HG03457 (cell line): ENCODE results near the gene PCDH9.

Experiments used
- ATAC-seq: cut with Tn5 transposase; IDR thresholded peaks from one replicate; pipeline ENCODE4 v1.9.1; 2021; ENCODE audit warnings: moderate number of reproducible peaks; ENCODE audit not compliant: unreplicated experiment

Gene PCDH9

GRCh38 chr13:67048084-67048820 is 181.9 kb downstream of the PCDH9 start:
- ATAC-seq: peak; percentile 94

- no peak for ATAC-seq
Measured at GRCh38 chr13:67045357-67045756, 184.8 kb downstream of the PCDH9 start.

DNA sequence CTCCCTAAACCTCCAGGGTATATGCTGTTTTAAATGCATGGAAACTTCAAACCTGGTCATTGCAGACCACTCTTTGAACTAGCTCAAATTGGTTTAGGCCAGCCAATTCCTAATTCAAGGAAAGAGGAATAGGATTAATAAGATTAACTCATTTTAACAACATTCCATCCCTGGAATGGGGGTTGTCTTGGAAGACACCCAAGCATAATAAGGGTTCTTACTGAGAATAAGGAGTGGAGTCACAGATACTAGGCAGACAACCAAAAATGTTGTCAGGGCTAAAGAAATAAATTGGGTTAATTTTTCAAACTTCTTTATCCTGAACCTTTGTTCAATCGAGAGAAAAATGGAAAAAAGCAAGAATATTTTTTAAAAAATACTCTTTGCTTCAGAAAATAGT is 186.2 kb downstream of the PCDH9 start:
- no peak for ATAC-seq

GRCh38 chr13:67042556-67042955 is 187.6 kb downstream of the PCDH9 start:
- ATAC-seq: no peak

- ATAC-seq: no peak
Measured at GRCh38 chr13:67036699-67037457, 193.3 kb downstream of the PCDH9 start.

- no peak for ATAC-seq
Measured at GRCh38 chr13:67033170-67033569, 197.0 kb downstream of the PCDH9 start.

DNA sequence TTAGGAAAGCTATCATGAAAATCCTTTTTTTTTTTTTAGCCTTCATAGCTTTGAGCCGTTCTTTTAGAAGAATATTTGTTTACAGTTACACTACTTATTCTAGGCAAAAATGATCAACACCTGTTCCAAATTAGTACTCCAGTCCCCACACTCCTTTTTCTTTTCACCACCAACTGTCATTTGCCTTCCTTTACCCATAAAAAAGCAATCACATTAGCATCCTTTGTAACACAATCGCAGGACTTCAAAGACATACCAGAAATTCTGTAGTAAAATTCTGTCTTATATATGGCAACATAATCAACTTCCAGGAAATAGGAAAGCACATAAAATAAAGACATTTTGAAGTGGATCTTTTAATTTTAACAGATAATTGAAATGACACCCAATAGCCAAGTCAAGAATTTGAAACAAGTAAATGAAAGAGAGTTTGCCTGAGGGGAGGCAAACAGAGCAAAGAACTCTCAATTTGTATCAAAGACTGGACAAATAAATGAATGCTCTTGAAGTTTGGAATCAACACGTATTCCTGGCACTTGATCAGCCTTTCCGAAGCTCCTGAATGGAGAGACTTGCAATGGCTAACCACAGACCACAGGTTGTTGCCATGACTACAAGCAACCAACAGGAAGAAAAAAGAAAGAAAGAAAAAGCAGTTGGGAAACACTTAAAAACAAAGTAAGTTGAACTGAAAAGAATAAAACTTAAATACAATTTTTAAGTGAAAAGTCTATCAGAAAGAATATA is 206.8 kb downstream of the PCDH9 start:
- ATAC-seq: no peak

GRCh38 chr13:67018775-67019174 is 211.4 kb downstream of the PCDH9 start:
- no peak for ATAC-seq

- ATAC-seq: no peak
Measured at GRCh38 chr13:67017276-67017675, 212.9 kb downstream of the PCDH9 start.

DNA sequence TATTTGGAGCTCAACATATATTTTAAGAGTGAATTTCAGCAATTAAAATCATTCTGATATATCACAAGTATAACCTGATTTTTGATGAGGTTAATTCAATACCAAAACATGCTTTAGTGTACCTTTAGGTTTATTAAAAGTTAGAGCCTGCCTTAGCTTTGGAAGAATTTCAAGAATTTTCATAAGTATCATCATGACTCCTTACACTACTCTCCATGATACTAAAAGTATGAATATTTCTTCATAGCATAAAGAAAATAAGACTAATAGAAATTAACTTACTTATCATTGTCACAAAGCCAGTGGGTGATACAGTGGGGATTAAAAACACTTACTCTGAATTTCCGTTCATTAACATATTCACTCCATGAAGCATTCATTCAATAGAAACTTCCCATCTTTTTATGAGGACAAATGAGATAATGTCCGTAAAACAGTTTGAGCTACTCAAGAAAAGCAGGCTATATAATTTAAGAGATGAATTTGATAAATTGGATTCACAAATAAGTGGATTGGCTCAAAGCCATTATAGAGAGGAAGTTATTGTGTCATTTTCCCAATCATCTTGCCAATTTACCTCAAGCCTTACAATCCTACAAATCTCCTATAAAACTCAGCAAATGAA is 214.0 kb downstream of the PCDH9 start:
- no peak for ATAC-seq

DNA sequence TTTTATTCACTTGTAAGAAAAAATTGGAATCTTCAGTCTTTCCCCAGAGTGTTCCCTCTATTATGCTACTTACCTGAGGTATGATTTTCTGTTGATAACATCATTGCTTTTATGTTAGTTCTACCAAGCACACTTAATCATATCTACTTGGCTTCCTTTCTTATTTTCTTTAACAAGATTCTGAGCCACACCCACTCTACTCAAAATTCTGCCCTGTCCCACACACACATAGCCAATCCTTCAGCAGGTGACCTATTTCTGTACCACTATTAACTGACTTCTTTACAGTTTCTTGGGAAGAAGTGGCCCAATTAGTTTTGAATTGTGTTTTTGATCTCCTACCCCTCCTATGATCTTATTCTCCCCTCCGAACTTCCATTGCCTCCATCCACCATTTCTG is 215.7 kb downstream of the PCDH9 start:
- ATAC-seq: no peak

GRCh38 chr13:67013709-67014108 is 216.4 kb downstream of the PCDH9 start:
- ATAC-seq: no peak

DNA sequence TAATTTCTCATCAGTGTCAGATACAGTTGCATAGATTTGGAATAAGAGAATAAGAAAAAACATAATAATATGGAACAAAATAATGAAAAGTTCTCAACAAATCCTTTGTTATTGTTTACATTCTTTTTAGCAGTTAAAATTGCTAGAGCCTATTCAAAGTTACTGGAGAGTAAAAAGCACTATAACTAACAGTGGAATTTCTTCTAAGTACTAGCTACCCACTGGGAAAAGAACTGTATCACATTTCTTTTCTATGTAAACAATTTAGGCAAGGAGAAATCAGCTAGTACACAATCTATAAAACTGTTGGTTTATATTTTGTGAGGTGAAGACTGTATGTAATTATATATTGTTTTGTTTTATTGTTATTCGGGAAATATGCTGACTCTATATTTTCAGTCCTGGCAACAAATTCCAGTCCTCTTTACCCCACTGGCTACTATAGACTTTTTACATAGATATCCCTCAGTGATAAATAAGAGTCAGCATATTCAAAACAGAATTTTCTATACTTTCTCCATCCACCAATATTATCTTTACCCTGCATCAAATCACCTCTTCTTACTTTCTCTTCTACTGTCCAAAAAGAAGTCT is 222.0 kb downstream of the PCDH9 start:
- no peak for ATAC-seq

DNA sequence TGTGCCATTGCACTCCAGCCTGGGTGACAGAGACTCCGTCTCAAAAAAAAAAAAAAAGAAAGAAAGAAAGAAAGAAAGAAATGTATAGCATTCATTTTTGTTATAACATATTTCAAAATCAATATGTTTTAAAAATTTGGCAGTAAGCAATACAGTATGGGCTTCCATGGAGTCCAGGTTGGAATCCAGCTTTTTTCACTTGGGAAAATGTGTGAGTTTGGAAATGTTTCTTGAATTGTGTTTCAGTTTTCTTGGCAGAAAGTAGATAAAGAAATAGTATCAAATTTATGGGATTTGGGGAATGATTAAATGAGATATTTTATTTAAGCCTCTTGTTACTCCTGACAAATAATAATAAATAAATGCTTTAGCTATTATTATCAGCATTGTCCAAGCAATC is 225.6 kb downstream of the PCDH9 start:
- ATAC-seq: no peak

- ATAC-seq: no peak
Measured at GRCh38 chr13:67003743-67004142, 226.4 kb downstream of the PCDH9 start.

DNA sequence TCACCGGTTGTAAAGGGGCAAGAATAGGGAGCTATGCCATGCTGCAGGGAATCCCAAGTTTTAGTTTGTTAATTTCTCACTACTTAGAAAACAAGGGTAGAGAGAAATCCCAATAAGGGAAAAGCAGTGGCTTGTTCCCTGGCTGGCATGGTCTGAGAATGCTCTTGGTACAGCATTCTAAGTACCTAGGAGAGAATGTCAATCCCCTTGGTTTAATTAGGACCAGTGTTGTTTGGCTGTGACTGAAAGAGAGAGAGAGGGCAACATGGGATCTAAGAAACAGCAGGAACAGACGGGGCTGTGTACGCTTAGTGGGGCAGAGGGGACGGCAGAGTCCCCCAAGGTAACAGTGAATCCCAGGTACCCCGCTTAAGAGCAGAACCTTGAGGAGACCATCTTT is 228.8 kb downstream of the PCDH9 start:
- no peak for ATAC-seq

GRCh38 chr13:66996503-66996902 is 233.6 kb downstream of the PCDH9 start:
- no peak for ATAC-seq

- ATAC-seq: peak; percentile 54
Measured at GRCh38 chr13:66995203-66995611, 234.9 kb downstream of the PCDH9 start.

GRCh38 chr13:66994517-66995202 is 235.5 kb downstream of the PCDH9 start:
- peak; percentile 44 for ATAC-seq

DNA sequence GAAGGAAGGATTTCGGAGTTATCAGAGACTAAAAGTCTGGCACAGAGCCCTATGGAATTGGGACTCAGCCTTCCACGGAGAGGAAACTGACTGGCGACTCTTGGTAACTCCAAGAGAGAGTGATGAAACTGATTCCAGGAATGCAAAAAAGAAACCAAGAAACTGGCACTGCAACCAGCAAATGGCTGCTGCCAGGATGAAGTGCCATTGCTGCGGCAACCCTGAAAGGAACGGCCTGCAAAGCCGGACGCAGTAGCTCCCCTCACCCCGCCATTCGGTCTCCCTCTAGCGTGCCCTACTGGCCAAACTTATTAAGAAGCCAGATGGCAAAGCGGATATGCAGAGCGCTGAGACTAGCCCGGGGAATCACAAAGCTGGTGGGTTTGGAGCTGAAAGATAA is 236.0 kb downstream of the PCDH9 start:
- ATAC-seq: peak; percentile 88
